HG03521 (cell line): ENCODE results near the gene SLMAP.

Experiments used
- ATAC-seq: cut with Tn5 transposase; IDR thresholded peaks from one replicate; pipeline ENCODE4 v1.9.1; 2021; ENCODE audit warnings: mild to moderate bottlenecking, moderate library complexity; ENCODE audit not compliant: unreplicated experiment

Gene SLMAP, protein sequence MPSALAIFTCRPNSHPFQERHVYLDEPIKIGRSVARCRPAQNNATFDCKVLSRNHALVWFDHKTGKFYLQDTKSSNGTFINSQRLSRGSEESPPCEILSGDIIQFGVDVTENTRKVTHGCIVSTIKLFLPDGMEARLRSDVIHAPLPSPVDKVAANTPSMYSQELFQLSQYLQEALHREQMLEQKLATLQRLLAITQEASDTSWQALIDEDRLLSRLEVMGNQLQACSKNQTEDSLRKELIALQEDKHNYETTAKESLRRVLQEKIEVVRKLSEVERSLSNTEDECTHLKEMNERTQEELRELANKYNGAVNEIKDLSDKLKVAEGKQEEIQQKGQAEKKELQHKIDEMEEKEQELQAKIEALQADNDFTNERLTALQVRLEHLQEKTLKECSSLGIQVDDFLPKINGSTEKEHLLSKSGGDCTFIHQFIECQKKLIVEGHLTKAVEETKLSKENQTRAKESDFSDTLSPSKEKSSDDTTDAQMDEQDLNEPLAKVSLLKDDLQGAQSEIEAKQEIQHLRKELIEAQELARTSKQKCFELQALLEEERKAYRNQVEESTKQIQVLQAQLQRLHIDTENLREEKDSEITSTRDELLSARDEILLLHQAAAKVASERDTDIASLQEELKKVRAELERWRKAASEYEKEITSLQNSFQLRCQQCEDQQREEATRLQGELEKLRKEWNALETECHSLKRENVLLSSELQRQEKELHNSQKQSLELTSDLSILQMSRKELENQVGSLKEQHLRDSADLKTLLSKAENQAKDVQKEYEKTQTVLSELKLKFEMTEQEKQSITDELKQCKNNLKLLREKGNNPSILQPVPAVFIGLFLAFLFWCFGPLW

DNA sequence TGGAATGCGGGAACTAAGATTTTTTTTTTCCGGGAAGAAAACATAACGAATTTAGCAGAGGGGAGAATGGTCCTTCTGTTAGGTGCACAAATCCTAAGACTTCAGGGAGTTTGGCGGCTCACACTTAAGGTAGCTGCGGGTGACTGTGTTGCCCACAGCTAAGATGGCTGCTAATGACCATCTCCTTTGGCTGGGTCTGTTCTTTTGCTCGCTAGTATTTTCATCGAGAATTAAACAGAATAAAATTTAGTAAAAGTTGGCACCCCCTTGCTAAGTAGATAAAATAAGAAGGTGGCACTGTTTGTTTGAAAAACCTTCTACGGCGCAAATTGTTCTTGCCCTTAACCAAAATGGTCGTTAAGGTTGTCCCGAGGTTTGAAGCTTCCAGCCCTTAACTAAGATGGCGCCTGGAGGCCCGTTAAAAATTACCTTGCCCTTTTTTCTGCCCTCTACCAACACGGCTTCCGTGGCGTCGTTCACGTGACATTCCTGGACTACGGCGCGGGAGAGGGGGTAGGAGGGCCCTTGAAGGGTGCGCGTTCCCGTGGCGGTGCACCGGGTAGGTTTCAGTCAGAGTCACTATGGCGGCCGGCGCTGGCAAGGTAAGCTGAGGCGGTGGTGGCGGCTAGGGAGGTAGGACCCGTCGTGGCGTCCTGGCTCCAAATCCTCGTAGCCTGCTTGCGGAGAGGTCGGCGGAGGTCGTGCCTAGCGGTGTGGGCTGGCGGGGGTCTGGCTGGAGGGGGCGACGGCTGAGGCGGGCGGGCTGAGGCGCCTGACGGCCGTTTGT, at the start of gene SLMAP:
SLMAP (plus strand) TSS at position 569 of the 787 bp plus-strand sequence. CDS start 1,343 bp downstream, outside the sequence.
- peak; percentile 89 for ATAC-seq

DNA sequence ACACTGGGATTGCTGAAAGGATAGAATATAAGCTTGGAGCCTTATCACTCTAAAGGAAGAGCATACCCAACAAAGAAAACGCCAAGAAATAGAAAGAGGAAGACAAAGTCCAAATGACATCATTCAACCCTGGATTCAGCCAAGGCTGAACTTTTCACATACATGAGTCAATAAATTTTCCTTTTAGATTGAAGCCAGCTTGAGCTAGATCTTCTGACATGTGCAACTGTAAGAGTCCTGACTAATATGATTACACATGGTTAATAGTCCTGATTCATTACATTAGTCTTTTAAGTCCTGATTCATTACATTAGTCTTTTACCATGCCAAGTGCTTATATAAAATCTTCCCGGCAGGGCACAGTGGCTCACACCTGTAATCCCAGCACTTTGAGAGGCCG, 49.6 kb upstream of the SLMAP start:
- ATAC-seq: no peak

DNA sequence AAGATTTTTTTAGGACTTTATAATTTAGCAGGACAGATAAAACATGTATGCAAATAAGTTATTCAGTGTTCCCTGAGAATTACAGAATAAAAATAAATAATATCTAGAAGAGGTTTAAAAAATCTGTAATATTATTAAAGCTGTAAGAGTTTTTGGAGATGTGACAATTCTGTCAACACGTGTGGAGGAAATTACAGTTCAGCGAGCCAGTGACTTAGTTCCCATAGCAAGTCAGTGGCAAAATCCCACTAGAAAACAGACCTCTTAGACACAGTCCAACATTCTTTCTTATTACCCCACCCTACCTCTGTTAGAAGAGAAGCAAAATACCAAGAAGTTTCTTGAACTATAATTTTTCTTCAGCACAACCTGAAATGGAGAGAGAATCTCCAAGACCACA, 47.1 kb upstream of the SLMAP start:
- no peak for ATAC-seq

DNA sequence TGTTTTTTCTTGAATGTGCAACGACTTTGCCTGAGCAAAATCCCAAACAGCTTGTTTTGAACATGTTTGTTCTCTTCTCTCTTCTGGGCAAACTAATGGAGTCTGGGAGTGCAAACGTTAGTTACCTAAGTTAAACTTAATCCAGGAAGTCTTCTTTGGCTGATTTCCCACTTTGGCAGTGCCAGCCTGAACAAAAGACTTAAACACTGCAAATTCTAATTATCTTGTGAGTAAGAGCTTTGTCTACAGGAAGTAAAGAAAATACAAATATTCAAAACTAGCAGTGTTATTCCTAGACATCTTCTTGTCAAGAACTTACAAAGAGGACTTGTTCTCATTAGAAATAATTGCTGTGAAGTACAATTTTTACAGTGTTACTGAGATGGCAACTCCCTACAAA, 46.5 kb upstream of the SLMAP start:
- ATAC-seq: no peak

DNA sequence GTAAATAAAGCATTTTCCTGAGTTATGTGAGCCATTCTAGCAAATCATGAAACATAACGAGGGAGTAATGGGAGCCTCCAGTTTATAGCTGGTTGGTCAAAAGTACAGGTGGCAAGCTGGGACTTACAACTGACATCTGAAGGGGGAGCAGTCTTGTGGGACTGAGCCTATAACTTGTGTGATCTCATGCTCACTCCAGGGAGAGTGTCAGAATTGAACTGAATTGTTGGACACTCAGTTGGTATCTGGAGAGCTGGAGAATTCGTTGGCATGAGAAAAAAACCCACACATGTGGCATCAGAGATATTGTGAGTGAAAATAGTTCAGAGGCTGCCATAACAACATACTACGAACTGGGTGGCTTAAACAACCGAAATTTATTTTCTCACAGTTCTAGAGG, 40.4 kb upstream of the SLMAP start:
- no peak for ATAC-seq

DNA sequence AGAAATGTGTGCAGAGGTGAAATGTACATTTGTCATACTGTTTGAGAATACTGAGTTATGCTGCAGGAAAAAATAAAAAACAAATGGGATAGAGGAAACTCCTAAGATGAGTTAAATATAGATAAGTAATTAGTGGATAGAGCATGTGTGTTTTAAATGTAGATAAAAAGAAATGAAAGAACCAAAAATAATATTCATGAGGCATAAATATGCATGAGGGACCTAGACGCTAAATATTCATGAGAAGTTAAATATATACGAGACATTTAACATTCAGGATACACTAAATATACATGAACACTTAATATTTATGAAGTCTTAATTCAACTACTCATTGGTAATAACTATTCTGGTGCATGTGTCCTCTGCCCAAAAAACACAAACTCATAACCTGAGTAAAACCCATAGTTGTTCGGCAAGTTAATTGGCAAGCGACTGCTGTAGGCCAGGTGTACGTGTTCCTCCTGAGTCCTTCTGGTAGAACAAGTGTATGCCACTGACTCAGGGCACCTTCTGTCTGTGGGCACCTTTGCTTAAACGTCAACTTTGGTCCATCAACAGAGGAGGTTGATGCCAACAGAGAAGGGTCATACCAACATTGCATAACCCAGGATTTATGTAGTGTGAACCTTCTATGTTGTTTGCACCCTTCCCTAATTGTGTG, 38.8 kb upstream of the SLMAP start:
- no peak for ATAC-seq

DNA sequence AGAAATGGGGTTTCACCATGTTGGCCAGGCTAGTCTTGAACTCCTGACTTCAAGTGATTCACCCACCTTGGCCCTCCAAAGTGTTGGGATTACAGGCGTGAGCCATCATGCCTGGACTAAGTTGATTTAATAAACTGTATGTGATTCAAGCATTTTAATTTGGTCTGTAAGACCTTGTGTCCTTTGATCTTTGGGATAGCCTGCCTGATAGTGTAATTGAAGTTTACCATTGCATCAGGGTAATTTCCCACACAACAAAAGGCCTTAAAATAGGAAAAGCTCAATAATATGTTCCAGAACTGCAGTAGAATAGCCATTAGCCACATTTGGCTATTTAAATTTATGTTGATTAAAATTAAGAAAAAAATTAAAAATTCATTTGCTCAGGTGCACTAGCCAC, 38.0 kb upstream of the SLMAP start:
- ATAC-seq: no peak

DNA sequence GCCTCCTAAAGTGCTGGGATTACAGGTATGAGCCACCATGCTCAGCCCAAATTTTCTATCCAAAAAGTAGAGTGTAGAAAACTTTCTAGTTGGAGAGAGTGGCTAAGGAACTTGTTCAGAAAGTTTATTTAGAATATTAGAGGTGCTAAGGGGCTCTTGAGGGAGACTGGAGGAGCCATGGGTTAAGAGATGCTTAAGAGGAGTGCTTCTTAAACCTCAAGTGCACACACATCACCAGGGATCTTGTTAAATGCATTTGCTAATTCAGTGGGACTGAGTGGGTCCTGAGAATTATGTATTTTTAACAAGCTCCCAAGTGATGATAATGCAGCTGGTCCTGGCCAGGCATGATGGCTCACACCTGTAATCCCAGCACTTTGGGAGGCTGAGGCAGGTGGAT, 29.7 kb upstream of the SLMAP start:
- no peak for ATAC-seq

DNA sequence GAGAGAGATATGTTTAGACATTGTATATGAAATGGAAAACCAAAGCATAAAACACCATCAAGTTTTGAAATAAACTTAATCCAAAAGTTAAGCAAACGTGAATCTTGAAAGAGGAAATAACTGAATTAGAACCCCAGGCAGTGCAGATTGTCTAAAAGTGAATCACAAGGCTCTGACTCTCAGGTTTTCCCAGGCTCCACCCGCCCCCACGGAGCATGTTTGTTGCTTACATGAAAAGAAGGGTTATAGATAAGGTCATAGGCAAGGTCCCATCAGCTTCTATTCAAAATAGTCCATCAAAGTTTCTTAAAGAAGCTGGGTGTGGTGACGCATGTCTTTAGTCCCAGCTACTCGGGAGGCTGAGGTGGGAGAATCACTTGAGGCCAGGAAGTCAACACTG, 29.0 kb upstream of the SLMAP start:
- no peak for ATAC-seq

DNA sequence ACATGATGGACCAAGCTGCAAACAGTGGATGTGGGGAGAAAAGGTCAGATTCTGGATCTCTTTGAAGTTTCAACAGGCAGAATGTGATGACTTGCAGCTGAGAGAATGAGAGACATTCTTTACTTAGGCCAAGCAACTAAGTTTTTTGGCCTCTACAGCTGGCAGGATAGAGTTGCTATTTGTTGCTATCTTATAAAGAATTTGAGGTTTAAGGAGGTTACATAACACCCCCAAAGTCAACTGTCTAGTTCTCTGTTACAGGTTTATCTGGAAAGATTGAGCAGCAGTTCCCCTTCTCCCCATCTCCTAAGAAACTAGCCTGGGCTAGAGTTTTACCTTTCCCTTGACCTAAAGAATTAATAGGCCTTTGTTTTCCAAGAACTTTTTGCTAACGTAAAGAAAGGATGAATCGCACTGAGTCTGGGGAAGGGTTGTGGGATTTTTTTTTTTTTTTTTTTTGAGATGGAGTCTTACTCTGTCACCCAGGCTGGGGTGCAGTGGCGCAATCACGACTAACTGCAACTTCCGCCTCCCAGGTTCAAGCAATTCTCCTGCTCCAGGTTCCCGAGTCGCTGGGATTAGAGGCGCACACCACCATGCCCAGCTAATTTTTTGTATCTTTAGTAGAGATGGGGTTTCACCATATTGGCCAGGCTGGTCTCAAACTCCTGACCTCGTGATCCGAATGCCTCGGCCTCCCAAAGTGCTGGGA, 26.6 kb upstream of the SLMAP start:
- no peak for ATAC-seq

DNA sequence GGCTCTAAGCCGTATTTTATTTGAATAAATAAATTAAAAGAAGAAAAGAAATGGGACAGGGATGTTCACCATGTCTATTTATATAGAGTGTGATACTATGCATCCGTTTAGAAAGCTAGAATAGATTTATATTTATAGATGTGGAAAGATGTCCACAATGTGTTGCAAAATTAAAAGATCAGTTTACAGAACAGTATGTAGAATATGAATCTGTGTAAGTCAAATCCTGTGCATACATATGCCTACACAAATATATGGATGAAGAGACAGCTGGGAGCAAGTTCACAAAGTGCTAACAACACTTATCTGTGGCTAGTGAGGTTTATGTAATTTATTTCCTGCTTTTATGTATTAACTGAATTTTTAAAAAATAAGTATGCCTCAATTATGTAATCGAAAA, 25.4 kb upstream of the SLMAP start:
- no peak for ATAC-seq

DNA sequence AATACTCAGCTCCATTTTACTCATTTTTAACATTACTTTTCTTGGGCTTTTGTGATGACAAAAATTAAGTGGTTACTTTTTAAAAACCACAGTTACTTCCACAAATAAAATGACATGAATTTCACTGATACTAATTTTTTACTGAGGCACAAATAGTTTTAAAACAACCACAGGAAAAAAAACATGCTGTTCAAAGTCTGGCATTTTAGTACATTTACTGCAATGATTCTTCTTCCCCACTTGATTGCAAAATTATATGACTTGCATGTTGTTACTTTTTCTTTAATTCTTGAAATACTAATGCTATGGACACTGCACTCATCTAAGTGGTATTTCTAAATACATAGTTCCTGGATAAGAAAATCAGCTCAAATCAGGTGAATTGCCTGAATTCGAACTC, 24.8 kb upstream of the SLMAP start:
- ATAC-seq: no peak

DNA sequence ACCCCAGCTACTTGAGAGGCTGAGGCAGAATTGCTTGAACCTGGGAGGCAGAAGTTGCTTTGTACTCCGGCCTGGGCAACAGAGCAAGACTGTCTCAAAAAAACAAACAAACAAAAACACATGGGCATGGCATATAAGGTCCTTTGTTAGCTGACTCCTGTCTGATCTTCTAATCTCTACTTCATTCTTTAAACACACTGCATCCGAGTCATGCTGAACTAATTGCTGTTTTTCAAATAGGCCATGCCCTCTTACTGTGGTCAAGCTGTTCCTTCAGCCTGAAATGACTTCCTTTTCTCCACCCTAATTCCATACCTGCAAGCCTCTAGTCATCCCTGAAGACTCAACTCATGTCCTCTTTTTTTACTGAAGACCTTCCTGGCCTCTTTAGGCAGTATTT, 22.3 kb upstream of the SLMAP start:
- no peak for ATAC-seq

DNA sequence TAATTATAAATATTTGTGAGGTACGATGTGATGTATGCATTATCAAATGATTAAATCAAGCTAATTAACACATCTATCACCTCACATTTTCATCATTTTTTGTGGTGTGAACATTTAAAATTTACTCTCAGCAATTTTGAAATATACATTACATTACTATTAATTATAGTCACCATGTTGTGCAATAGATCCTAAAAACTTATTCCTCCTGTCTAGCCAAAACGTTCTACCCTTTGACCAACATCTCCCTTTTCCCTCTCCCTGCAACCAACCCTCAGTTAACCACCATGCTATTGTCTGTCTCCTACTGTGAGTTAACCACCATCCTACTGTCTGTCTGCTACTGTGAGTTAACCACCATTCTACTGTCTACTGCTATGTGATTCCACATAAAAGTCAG, 20.7 kb upstream of the SLMAP start:
- ATAC-seq: no peak

DNA sequence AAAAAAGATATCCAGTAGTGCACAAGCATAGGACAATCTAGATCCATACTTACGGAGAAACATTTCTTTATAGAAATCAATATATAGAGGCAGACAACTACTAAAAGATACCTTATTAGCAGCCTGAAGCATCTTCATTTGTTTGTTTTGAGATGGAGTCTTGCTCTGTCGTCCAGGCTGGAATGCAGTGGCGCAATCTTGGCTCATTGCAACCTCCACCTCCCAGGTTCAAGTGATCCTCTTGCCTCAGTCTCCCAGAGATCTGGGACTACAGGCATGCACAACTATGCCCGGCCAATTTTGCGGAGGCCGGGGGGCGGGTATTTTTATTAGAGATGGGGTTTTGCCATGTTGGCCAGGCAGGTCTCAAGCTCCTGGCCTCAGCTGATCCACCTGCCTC, 18.3 kb upstream of the SLMAP start:
- no peak for ATAC-seq

DNA sequence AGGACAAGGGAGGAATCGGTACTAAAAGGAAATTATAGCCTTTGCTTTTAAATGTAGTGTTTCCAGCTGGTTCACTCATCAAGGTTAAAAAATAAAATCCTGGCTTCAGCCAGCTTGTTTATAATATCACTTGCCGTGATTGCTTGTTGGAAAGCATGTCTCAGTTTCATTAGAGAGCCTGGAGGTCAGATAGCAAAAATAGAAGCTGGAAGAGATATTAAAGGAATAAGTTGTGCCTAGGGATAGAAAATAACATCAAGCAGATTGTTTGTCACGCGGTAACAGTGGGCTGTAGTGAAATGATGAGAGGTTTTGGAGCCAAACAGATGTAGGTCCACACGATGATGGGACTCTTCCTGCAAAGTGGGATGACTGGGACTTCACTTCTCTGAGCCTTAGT, 17.7 kb upstream of the SLMAP start:
- ATAC-seq: no peak

DNA sequence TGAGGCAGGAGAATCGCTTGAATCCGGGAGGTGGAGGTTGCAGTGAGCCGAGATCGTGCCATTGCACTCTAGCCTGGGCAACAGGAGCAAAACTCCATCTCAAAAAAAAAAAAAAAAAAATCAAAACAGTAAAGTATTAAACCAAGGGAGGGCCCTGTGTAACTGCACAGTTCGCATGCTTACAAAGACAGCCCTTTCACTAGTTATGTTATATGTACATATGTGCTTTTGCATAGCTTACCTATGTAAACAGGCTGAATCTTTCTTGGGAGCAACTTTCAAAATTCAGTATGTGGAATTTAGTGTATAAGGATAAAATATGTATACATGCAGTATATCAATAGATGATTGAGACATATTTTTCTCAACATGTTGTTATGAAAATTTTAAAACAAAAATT, 16.1 kb upstream of the SLMAP start:
- no peak for ATAC-seq

DNA sequence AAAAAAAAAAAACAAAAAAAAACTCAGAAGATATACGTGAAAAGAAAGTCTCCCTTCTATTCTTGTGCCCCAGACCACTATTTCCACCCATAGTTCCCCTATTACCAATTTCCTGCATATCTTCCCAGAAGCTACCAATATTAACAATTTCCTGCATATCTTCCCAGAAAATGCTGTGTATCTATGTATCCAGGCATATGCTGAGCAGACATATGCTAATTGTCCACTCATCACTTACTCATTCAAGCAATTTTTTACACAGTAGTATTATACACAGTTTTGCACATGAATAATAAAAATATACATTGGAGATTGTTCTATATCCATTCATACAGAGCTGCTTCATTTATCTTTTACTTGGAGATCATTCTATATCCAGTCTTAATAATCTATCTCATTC, 12.6 kb upstream of the SLMAP start:
- ATAC-seq: no peak

DNA sequence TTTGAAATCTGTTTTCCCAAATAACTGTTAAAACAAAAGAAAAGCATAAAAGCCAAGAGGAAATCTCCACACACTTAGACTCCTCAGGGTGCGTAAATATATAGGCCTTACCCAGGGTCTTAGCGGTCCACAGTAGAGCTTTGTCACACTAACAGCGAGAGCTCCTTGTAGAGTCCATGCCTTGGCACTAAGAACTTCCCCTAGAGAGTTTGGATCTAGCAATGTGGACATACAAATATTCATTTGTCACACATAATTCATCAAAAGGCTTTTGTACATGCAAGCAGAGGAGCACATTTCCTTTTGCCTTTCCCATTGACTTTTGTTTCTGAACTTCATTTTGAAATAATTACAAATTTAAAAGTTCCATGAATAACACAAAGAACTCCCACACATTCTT, 11.0 kb upstream of the SLMAP start:
- ATAC-seq: no peak
